ENCODE data around the gene FXYD4. TPM values are rescaled to one million over a fixed set of nuclear protein-coding genes. Genes with fewer than 3 reads are reported as not detected.

FXYD4 gene
- polyA plus RNA-seq, 1 donor: not detected

Other genes with a start within 250 kb of the FXYD4 start
- 18.2 TPM for gene CSGALNACT2, start 233.2 kb upstream of the FXYD4 start, polyA plus RNA-seq
- gene RASGEF1A, start 104.6 kb upstream of the FXYD4 start, polyA plus RNA-seq: 1.5 TPM
- gene HNRNPF, start 37.5 kb downstream of the FXYD4 start, polyA plus RNA-seq: 251 TPM
- 9.3 TPM for gene ZNF487, start 65.5 kb downstream of the FXYD4 start, polyA plus RNA-seq
- gene ZNF239, start 203.0 kb downstream of the FXYD4 start, polyA plus RNA-seq: 8.5 TPM
- 7.2 TPM for gene ZNF485, start 234.8 kb downstream of the FXYD4 start, polyA plus RNA-seq

All from large intestine (tissue), 1 donor.